Measurements from ENCODE around the gene EGFLAM.

Gene EGFLAM

DNA sequence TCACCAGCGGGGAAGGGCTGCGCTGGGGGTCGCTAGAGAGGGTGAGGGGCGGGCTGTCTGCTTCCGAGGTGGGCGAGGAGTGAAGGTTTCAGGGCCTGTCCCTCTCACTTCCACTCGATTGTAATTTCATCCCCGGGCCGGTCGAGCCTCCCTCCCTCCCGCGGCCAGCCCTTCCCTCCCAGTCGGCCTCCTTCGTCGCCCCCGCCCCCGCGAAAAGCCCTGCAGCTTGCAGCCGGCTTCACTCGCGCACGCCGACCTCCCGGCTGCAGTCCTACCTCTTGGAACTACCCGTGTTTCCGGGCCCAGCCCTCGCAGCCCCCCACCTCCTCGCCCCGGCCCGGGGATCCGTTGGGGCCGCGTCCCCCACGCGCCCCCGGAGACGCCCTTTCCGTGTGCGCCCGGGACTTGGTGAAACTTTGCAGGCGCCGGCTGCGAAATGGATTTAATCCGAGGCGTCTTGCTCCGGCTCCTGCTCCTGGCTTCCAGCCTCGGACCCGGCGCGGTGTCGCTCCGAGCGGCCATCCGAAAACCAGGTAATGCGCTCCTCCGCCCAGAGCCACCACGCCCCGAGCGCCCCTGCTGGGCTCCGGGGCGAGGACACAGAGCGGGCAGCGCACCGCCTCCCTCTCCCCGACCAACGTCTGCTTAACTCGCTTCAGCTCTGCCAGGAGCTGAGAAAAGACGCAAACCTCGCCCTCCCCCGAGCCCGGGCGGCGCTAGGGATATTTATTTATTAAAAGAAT is at the start of gene EGFLAM:
EGFLAM (plus strand) TSS at position 241 of the 743 bp plus-strand sequence; CDS start at position 437, 196 bp downstream.
- no peak for DNase-seq (ENCODE audit: low read depth, low spot score)
- H3K36me3 ChIP-seq (ENCODE audit: control insufficient read depth, insufficient read depth, low read length), result no peaks in the 10 kb centered on the region
- WGBS (ENCODE audit: insufficient coverage, insufficient read length), result no CpG with 5 or more reads among the region's 73 CpGs
- no peaks in the 10 kb centered on the region for H3K9me3 ChIP-seq (ENCODE audit: control insufficient read depth, insufficient read depth, low read length)
- peaks cover 35% of the 10 kb centered on the region for H3K27me3 ChIP-seq (ENCODE audit: control insufficient read depth, insufficient read depth, low read length)
- peaks cover 4% of the 10 kb centered on the region; the same call in 1 of the 2 replicates for H3K4me1 ChIP-seq (ENCODE audit: control insufficient read depth, insufficient read depth, low read length)
- peak within 1 kb of the TSS; percentile 26; the same call in 1 of the 2 replicates for H3K4me3 ChIP-seq (ENCODE audit: low read length)
- no peak within 1 kb of the TSS for H3K27ac ChIP-seq (ENCODE audit: low read length)

DNA sequence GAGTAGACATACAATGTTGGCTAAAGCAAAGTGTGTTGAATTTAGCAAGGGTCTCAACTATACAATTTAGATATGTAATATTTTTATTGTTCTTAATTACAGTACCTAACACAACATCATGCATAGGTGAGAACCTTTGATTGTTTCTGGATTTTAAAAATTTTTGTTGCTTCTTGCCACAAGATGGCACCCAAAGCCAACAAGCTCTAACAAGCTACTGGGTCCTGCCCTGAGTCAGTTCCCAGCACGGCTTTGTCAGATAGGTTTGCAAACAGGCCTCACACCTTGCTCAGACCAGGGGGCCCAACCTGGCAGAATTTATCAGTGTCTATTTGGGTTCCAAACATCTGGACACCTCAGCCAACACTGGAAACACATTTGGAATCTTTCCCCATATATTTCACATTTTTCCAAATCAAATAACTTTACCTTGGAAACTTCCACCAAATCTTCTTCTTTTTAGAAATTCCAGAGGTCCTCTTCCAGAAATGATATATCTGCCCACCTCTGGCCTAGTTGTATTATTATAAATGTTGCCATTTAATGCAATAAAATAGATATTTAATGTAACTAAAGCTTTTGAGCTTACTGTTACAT is 49.5 kb upstream of the EGFLAM start:
- Histone ChIP-seq H3K4me3 (ENCODE audit: low read length) (no peak overlapping the region), H3K27me3 (ENCODE audit: control insufficient read depth, insufficient read depth, low read length) (no peaks in the 10 kb centered on the region), H3K27ac (ENCODE audit: low read length) (no peak overlapping the region), H3K36me3 (ENCODE audit: control insufficient read depth, insufficient read depth, low read length) (no peaks in the 10 kb centered on the region), H3K9me3 (ENCODE audit: control insufficient read depth, insufficient read depth, low read length) (no peaks in the 10 kb centered on the region; the same call in 1 of the 2 replicates), H3K4me1 (ENCODE audit: control insufficient read depth, insufficient read depth, low read length) (no peaks in the 10 kb centered on the region)
- no CpG with 5 or more reads among the region's 1 CpG for WGBS (ENCODE audit: insufficient coverage, insufficient read length)
- no peak for DNase-seq (ENCODE audit: low read depth, low spot score)

DNA sequence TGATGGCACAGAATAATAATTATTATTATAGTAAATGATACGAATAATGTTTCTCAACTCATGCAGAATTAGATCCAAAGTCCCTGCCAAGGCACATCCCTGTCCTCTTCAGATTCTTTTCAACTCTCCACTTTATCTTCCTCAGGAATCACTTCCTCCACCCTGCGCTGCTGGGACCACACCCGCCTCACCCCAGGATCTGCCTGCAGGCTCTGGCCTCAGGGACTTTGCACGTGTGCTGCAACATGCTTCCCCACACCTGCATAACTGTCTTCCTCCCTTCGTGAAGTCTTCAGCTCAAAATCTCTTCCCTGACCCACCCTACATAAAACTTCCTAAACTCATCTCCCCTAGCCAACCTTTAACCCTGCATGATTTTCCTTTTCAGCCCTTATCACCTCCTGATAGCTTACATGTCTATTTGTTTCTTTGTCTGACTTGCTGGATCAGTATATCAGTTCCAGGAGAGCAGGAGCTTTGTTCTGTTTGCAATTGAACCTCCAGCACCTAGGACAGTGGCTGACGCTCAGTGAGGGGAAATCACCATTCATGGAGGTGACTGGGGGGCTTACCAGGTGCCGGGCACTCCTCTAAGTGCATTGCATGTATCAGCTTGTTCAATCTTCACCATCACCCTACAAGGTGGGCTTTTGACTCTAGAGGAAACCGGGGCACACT is 47.5 kb upstream of the EGFLAM start:
- no peak overlapping the region for H3K4me3 ChIP-seq (ENCODE audit: low read length)
- H3K27ac ChIP-seq (ENCODE audit: low read length), result no peak overlapping the region
- H3K4me1 ChIP-seq (ENCODE audit: control insufficient read depth, insufficient read depth, low read length), result no peaks in the 10 kb centered on the region
- no peaks in the 10 kb centered on the region for H3K36me3 ChIP-seq (ENCODE audit: control insufficient read depth, insufficient read depth, low read length)
- DNase-seq (ENCODE audit: low read depth, low spot score), result no peak
- no peaks in the 10 kb centered on the region; the same call in 1 of the 2 replicates for H3K9me3 ChIP-seq (ENCODE audit: control insufficient read depth, insufficient read depth, low read length)
- WGBS (ENCODE audit: insufficient coverage, insufficient read length), result no CpG with 5 or more reads among the region's 8 CpGs
- H3K27me3 ChIP-seq (ENCODE audit: control insufficient read depth, insufficient read depth, low read length), result no peaks in the 10 kb centered on the region

DNA sequence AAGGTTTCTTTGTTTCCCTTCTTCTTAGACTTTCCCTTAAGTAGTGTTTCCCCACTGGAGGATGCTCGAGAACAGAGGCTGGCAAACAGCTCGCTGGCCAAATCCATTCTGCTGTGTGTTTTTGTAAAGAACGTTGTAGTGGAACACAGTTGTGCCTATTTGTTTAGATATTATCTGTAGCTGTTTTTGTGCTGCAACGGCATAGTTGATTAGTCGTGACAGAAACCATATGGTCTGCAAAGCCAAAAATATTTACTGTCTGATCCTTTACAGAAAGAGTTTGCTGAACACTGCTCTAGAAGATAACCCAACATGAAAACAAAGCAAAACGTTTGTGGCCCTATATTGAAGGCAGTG is 47.0 kb upstream of the EGFLAM start:
- Histone ChIP-seq H3K27me3 (ENCODE audit: control insufficient read depth, insufficient read depth, low read length) (no peaks in the 10 kb centered on the region), H3K27ac (ENCODE audit: low read length) (no peak overlapping the region), H3K36me3 (ENCODE audit: control insufficient read depth, insufficient read depth, low read length) (no peaks in the 10 kb centered on the region), H3K9me3 (ENCODE audit: control insufficient read depth, insufficient read depth, low read length) (no peaks in the 10 kb centered on the region; the same call in 1 of the 2 replicates), H3K4me1 (ENCODE audit: control insufficient read depth, insufficient read depth, low read length) (no peaks in the 10 kb centered on the region), H3K4me3 (ENCODE audit: low read length) (no peak overlapping the region)
- WGBS (ENCODE audit: insufficient coverage, insufficient read length), result no CpG with 5 or more reads among the region's 6 CpGs
- DNase-seq (ENCODE audit: low read depth, low spot score), result no peak

DNA sequence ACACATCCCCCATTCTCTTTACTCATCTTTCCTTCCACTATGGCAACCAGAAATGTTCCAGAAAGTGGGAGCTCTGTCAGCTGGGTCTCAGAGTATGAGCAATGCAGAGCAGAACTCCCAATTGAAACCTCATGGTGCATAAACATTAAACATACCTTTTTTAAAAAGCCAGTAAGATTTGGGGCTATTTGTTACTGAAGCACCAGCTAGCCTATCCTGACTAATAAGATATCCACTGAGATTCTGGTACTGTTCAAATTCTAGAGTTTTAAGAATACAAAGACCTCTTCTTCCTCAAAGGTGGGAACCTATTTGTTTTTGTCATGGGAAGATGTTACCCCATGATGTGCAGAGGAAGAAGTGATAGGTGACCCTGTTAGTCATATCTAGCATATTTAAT is 46.1 kb upstream of the EGFLAM start:
- Histone ChIP-seq H3K36me3 (ENCODE audit: control insufficient read depth, insufficient read depth, low read length) (no peaks in the 10 kb centered on the region), H3K4me1 (ENCODE audit: control insufficient read depth, insufficient read depth, low read length) (no peaks in the 10 kb centered on the region)
- no peak for DNase-seq (ENCODE audit: low read depth, low spot score)

DNA sequence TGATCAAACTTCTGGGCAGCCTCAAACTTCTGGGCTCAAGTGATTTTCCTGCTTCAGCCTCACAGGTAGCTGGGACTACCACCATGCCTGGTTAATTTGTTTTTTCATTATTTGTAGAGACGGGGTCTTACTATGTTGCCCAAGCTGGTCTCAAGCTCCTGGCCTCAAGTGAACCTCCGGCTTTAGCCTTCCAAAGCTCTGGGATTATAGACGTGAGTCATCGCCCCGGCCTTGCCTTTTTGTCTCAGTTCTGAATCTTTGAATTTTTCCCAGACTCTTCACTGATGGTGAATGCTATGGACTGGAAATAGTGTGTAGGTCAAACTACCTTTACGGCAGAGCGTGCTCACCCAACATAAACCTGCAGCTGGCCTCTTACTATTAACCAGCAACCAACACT is 32.3 kb upstream of the EGFLAM start:
- no peaks in the 10 kb centered on the region for H3K9me3 ChIP-seq (ENCODE audit: control insufficient read depth, insufficient read depth, low read length)
- H3K4me3 ChIP-seq (ENCODE audit: low read length), result no peak overlapping the region
- no CpG with 5 or more reads among the region's 7 CpGs for WGBS (ENCODE audit: insufficient coverage, insufficient read length)
- H3K36me3 ChIP-seq (ENCODE audit: control insufficient read depth, insufficient read depth, low read length), result no peaks in the 10 kb centered on the region
- H3K27me3 ChIP-seq (ENCODE audit: control insufficient read depth, insufficient read depth, low read length), result no peaks in the 10 kb centered on the region; the same call in 1 of the 2 replicates
- no peaks in the 10 kb centered on the region for H3K4me1 ChIP-seq (ENCODE audit: control insufficient read depth, insufficient read depth, low read length)
- no peak overlapping the region for H3K27ac ChIP-seq (ENCODE audit: low read length)
- no peak for DNase-seq (ENCODE audit: low read depth, low spot score)

More for the DNA sequence above, 46.1 kb upstream of the EGFLAM start:
- Histone ChIP-seq H3K9me3 (ENCODE audit: control insufficient read depth, insufficient read depth, low read length) (no peaks in the 10 kb centered on the region), H3K27ac (ENCODE audit: low read length) (no peak overlapping the region), H3K27me3 (ENCODE audit: control insufficient read depth, insufficient read depth, low read length) (no peaks in the 10 kb centered on the region), H3K4me3 (ENCODE audit: low read length) (no peak overlapping the region)

DNA sequence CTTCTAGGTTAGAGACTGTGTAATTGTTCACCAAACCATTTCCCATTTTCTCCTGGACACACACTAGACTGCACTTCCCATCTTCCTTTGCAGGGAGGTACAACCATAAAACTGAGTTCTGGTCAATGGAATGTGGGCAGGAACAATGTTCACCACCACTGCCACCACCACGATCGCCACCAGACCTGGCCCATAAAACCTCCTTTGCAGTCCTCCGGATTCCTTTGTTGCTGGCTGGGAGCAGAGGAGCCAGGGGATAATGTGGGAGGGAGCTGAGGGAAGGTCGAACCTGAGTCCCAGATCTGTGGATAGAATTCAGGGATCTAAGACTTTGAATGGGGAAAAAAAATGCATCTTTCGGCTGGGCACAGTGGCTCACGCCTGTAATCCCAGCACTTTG is 29.4 kb upstream of the EGFLAM start:
- DNase-seq (ENCODE audit: low read depth, low spot score), result no peak
- no CpG with 5 or more reads among the region's 6 CpGs for WGBS (ENCODE audit: insufficient coverage, insufficient read length)
- H3K27me3 ChIP-seq (ENCODE audit: control insufficient read depth, insufficient read depth, low read length), result no peaks in the 10 kb centered on the region

DNA sequence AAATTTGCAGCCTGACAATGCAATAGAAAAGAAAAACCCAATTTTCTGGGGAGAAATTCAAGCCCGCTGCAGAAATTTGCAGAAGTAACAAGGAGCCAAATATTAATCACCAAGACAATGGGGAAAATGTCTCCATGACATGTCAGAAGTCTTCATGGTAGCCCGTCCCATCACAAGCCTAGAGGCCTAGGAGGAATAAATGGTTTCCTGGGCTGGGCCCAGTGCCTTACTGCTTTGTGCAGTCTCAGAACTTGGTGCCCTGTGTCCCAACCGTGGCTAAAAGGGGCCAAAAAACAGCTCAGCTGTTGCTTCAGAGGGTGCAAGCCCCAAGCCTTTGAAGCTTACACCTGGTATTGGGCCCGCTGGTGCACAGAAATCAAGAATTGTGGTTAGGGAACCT is 23.6 kb upstream of the EGFLAM start:
- Histone ChIP-seq H3K27ac (ENCODE audit: low read length) (no peak overlapping the region), H3K9me3 (ENCODE audit: control insufficient read depth, insufficient read depth, low read length) (no peaks in the 10 kb centered on the region; the same call in 1 of the 2 replicates), H3K4me3 (ENCODE audit: low read length) (no peak overlapping the region), H3K27me3 (ENCODE audit: control insufficient read depth, insufficient read depth, low read length) (no peaks in the 10 kb centered on the region), H3K4me1 (ENCODE audit: control insufficient read depth, insufficient read depth, low read length) (no peaks in the 10 kb centered on the region), H3K36me3 (ENCODE audit: control insufficient read depth, insufficient read depth, low read length) (no peaks in the 10 kb centered on the region)
- WGBS (ENCODE audit: insufficient coverage, insufficient read length), result no CpG with 5 or more reads among the region's 4 CpGs
- DNase-seq (ENCODE audit: low read depth, low spot score), result no peak

More for the DNA sequence above, 29.4 kb upstream of the EGFLAM start:
- no peaks in the 10 kb centered on the region for H3K4me1 ChIP-seq (ENCODE audit: control insufficient read depth, insufficient read depth, low read length)
- H3K4me3 ChIP-seq (ENCODE audit: low read length), result no peak overlapping the region
- H3K9me3 ChIP-seq (ENCODE audit: control insufficient read depth, insufficient read depth, low read length), result no peaks in the 10 kb centered on the region
- H3K36me3 ChIP-seq (ENCODE audit: control insufficient read depth, insufficient read depth, low read length), result no peaks in the 10 kb centered on the region
- no peak overlapping the region for H3K27ac ChIP-seq (ENCODE audit: low read length)

DNA sequence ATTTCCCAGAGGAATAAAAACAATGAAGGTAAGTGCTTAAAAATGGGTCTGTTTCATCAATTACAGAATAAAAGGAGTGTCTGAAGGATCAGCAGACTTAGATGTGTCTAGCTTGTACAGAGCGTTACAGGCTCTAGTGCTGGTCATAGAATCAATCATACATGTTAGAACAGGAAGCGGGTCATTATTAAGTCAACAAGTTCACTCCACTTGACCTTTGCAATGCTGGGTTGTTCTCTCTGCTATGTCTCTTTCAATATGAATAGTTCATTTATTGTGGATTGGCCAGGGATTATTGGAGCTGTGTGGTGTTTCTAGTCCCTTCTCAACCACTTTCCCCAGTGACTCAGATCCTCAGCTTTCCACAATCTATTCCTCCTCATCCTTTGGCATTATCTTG is 20.7 kb upstream of the EGFLAM start:
- H3K4me1 ChIP-seq (ENCODE audit: control insufficient read depth, insufficient read depth, low read length), result no peaks in the 10 kb centered on the region
- no peaks in the 10 kb centered on the region for H3K27me3 ChIP-seq (ENCODE audit: control insufficient read depth, insufficient read depth, low read length)
- no peaks in the 10 kb centered on the region for H3K36me3 ChIP-seq (ENCODE audit: control insufficient read depth, insufficient read depth, low read length)
- H3K9me3 ChIP-seq (ENCODE audit: control insufficient read depth, insufficient read depth, low read length), result no peaks in the 10 kb centered on the region; the same call in 1 of the 2 replicates
- no CpG with 5 or more reads among the region's 2 CpGs for WGBS (ENCODE audit: insufficient coverage, insufficient read length)
- no peak overlapping the region for H3K4me3 ChIP-seq (ENCODE audit: low read length)
- no peak for DNase-seq (ENCODE audit: low read depth, low spot score)
- no peak overlapping the region for H3K27ac ChIP-seq (ENCODE audit: low read length)

DNA sequence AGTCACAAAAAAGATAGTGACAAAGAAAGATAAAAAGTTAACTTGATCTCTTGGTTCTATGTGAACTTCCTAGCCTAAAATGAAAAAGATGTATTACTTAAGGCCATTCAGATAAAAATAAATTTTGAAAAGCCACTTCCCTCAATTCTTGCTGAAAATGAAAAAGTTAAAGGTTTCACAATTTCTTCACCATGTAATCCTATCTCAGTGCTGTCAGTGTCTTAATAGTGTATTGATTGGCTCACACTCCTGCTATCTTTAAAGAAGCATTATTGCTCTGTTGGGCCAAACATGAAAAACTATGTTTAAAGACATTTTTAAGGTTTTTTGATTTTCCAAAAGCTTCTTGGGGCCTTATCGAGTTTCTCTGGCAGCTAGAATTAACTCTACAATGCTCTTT is 18.1 kb upstream of the EGFLAM start:
- no peak for DNase-seq (ENCODE audit: low read depth, low spot score)
- no CpG with 5 or more reads among the region's 1 CpG for WGBS (ENCODE audit: insufficient coverage, insufficient read length)
- H3K4me3 ChIP-seq (ENCODE audit: low read length), result no peak overlapping the region
- no peaks in the 10 kb centered on the region for H3K36me3 ChIP-seq (ENCODE audit: control insufficient read depth, insufficient read depth, low read length)
- H3K4me1 ChIP-seq (ENCODE audit: control insufficient read depth, insufficient read depth, low read length), result no peaks in the 10 kb centered on the region
- H3K9me3 ChIP-seq (ENCODE audit: control insufficient read depth, insufficient read depth, low read length), result no peaks in the 10 kb centered on the region
- H3K27ac ChIP-seq (ENCODE audit: low read length), result no peak overlapping the region
- no peaks in the 10 kb centered on the region for H3K27me3 ChIP-seq (ENCODE audit: control insufficient read depth, insufficient read depth, low read length)
